T-helper 1 cell (primary cell): ENCODE data around the gene XYLT1.

Experiments
- DNase-seq, 5 donors: peaks; one replicate each; pipeline ENCODE4 v3.0.0-alpha.2; 2012 to 2020

XYLT1 gene

DNA sequence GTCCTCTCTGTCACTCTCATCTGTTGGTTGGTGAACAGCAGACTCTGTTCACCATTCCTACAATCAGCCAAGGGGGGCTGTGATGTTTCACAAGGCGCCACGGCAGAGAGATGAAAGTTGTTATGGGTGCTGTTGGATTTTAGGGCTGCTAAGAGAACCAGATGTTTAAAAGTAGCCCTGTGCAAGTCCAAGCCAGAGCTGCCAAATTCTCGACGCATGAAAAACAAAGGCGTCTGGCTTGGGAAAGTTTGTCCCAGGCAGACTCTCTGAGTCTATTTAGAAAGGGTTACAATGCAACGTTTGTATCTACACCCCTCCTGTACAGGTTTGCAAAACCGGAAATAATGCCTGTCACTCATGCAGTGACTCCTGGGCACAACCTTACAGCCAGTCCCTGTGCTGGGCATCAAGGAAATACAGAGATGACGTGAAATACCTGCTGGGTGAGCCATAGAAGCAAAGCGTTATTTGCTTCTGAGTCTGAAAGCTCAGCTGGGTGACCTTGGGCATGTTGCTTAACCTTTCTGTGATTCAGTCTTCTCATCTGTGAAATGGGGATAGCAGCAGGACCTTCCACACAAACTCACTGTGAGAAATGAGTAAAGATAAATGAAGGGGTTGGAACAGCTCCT, 74.8 kb downstream of the XYLT1 start:
- DNase-seq, result no peak

DNA sequence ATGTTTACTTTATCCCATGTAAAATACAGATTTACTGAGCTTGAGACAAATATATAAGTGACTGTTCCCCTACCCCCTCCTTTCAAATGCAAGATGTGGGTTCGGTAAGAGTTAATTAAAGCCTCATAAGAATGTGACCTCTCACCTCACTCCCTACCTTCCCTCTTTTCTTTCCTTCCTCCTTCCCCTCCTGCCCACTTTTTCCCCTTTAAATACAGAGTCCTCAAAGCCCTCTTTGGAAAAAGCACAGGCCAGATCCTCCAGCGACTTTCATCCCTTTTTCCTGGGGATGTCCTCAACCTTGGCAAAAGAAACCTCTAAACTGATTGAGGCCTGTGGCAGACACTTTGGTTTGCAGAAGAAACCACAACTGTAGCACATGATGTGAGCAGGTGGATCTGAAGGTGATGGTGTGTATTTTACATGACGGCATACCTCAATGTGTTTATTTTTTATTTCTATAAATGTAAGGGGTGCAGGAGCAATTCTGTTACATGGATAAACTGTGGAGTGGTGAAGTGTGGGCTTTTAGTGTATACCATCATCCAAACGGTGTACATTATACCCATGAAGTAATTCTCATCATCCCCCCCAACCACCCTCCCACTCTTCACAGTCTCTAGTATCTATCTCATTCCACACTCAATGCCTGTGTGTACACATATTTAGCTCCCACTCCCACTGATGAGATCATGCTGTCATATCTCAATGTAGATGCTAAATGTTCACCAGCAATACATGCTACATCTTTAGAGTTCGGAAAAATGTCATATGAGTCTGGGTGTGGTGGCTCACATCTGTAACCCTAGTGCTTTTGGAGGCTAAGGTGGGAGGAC, 77.7 kb downstream of the XYLT1 start:
- no peak for DNase-seq

DNA sequence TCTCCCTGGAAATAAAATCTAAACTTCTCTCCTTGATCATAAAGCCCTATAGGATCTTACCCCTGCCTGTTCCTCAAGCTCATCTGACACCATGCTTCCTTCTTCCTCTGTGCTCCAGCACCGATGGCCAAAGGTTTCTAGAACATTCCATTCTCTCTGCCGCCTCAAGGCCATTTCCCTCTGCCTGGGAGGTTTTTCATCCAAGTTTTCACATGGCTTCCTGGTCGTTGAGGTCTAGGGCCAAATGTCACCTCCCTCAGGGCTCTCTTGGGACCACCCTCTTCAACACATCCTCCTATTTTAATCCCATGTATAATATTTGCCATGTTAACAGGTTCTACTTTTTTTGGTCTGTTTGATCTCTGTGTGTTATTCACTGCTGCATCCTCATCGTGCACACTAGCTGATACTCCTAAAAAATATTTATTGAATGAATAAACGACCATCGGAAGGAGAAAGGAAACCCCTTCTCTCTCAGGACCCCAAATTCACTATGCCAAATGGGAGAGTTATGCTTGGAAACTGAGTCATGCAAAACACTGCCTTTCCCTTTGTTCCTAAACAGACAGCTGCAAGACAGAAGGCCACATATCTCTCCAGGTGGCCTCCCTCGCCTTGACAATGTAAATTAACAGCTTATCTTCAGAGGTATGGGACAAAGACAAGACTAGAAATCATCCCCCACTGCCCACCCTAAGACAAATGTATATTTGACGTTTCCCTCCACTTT, 78.5 kb downstream of the XYLT1 start:
- no peak for DNase-seq

DNA sequence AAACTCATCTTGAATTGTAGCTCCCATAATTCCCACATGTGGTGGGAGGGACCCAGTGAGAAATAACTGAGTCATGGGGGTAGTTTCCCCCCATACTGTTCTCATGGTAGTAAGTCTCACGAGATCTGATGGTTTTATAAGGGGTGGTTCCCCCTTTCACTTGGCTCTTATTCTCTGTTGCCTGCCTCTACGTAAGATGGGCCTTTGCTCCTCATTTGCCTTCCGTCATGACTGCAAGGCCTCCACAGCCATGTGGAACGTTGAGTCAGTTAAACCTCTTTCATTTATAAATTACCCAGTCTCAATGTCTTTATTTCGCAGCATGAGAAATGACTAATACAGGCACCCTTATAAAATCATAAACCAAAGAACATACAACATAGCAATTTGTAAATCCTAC, 79.0 kb downstream of the XYLT1 start:
- DNase-seq, result no peak

DNA sequence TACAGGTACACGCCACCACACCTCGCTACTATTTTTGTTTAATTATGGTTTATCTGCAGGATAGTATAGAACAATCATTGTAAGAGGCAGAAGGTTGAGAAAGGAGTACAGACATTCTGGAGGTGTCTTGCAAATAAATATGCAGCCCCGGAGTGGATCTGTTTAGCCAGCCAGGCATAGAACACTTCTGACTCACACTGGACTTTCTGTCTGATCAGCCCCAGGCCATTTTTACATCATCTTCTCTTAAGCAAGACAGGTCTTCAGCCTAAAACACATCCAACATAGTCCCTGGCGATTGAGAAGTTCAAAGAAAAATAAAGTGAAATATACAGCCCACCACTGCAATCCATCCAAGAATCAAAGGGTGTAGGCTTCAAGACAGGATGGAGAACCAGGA, 81.4 kb downstream of the XYLT1 start:
- no peak for DNase-seq

DNA sequence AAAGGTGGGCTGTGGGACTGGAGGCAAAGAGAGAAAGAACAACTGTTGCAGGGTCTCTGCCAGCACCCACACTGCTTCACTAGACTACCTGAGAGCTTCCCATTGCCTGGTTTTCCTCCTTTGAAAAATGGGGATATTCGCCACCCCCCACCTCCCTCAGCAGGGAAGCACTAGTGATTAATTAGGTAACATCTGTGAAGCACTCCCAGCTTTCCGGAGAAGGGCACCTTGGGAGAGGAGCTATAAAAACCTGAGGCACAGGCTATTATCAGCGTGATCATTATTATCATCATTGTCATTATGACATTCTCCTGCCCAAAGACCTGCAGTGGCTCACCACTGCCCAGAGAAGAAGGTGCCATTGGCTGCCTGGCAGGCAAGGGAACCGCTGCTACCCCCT, 83.5 kb downstream of the XYLT1 start:
- DNase-seq, result no peak

DNA sequence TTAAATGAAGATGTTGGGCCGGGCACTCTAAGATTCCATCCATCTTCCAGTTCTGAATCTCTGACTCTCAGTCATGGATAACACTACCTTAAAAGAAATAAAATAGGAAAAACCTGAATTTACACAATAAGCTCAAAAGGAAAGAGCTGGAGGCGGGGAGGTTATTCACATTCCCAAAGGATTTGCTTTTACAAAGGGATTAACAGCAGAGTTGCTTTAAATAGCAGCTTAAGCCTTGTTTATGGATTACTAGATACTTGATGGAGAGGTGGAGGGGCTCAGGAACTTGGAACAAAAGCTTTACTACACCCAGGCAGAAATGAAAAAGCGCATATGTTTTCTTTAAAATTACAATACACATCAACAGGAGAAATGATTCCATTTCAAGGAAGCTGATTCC, 84.5 kb downstream of the XYLT1 start:
- DNase-seq, result no peak

DNA sequence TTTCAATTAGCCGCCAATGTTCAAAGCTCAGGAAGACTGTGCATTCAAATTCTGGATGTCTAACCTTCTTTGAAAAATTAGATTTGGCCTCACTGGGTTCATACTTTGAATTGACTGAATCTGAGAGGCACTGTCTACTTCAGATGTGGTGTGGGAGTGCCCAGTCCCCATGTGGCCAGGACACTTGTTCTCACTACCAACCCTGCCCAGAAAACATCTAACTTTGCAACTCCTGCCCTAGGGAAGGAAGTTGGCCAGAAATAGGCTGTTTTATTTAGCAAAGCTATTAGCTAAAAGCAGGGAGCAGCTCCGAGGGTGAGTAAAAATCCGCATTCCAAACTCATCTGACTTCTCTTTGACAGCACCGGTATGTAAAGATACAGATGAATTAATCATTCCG, 86.3 kb downstream of the XYLT1 start:
- DNase-seq, result no peak

DNA sequence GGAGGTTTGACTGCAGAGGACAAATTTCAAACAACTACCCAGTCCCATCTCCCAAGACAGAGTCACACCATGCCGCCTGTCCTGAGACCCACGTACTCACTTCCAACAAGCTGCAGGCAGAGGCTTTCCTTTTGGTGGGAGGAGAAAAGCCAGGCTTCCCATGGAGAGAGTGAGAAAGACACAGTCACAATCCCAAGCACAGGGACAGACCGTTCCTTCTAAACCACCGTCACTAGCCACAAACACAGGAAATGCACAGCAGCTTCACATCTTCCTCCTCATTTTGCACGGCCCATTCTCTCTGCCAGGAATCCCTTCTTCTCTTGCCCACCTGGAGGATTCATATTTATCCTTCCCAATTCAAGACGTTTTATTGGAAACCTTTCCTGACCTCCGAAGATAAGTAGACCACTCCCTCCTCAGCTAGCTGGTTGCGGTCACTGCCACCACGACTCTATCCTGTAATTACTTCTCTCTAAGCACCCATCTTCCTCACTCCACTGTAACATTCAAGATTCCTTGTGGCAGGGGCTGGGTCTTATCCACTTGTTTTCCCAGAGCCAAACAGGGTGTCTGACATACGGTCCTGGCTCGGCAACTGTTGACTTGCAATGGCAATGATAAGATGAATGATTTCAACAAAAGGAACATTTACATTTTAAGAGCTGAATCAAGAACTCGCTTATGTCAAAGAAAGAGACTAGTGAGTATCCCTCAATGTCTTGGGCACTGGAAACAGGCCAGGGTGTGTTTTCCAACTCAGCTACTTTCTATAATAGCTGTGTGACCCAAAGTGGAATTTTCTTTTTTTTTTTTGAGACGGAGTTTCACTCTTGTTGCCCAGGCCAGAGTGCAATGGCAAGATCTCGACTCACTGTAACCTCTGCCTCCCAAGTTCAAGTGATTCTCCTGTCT, 87.6 kb downstream of the XYLT1 start:
- DNase-seq, result no peak

DNA sequence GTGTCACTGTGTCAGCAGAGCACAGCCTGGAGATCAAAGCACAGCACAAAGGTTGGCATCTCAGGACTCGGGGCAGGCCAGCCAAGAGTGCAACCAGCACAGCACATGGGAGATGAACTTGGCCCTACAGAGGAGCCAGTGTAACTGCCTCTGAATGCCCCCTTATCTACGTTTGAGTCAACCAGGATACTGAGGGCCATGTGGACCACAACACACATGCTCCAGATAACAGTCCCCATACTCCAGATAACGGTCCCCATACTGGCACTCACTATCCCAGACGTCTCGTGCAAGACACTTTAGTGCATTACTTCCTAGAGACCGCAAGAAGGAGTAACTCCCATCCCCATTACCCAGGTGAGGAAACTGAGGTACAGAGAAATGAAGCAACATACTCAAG, 88.2 kb downstream of the XYLT1 start:
- no peak for DNase-seq

DNA sequence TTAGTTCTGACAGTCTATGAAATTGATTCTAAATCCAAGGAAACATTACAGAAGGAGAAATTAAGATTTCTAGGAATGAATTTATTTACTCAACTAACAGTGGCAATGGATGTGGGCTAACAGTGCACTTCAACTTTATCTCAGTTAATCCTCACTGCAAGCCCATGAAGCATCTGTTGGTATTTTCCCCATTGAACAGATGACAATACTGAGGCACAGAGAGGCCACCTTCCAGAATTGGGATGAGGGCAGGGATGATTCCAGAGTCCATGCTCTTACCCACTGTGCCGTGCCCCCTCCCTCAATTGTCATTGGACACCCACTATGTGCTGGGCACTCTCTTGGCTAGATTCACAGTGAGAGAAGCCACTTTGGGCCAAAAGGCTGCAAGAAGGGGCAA, 89.0 kb downstream of the XYLT1 start:
- DNase-seq, result no peak

DNA sequence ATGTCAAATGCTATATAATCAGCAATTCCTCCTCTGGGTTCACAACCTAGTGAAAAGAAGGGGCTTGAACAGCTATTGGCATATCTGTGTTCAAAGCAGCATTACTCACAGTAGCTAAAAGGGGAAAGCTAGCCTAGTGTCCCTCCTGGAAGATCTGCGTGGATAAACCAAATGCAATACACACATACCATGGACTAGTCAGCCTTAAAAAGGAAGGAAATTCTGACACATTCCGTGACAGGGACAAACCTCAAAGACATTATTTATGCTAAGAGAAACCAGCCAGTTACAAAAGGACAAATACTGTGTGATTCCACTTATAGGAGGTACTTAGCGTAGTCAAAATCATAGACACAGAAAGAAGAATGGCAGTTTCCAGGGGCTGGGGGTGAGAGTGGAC, 90.1 kb downstream of the XYLT1 start:
- no peak for DNase-seq

DNA sequence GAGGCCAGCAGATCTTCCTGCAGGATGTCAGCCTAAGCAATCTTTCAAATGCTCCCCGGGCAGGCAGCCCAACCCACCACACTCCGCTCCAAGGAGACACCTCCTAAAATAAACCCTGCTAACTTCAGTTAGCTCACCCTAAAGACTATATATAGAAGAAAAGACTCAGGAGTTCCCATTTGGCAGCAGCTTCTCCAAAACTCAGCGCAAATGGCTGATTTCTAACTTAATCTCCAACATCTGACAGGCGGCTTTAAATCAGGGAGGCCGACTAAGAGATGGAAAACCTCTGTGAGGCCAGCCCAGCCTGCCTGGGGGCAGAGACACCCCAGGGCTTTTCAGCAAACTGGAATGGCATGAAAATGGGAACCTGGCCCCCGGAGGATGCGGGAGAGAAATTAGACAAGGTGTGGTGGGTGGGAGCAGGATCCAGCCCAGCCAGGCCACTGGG, 91.6 kb downstream of the XYLT1 start:
- no peak for DNase-seq

DNA sequence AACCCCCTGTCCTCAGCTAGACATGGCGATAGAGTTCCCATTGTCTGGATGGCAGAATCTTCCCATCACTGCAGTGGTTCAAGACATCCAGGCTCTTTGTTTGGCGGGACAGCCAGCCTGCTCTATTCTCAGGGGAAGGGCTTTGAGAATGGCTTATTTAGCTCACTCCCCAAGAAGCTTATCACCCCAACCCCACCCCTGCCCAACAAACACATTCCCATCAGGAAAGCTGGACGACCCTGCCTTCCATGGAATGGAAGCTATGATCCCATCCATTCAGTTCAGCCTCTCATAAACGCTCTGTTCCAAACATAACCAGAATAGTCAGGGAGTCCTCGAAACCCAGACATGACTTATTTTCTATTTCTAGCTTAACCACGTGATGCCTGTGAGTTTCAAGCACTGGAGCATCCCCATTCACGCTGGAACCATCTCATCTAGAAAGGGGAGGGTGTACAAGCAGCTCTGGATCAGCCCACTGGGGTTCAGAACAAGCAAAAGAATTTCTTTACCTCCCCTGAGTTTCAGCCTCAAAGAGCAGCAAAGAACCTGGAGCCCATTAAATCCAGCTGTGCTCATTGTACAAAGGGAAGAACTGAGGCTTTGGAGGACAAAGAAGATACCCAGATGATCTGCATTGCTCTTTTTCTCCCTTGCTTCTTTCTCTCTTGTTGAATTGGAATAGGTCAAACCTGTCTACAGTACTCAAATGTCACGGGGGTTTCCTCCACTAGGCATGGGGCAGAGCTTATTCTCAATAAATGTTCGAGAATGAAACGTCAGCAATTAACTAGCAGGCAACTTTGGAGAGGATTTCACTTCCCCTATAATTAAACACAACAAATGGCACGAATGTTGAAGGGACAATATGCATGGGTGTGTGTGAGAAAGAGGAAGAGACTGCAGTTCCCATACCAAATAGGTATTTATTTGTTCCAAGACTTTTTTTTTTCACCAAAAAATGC, 93.1 kb downstream of the XYLT1 start:
- DNase-seq, result no peak

DNA sequence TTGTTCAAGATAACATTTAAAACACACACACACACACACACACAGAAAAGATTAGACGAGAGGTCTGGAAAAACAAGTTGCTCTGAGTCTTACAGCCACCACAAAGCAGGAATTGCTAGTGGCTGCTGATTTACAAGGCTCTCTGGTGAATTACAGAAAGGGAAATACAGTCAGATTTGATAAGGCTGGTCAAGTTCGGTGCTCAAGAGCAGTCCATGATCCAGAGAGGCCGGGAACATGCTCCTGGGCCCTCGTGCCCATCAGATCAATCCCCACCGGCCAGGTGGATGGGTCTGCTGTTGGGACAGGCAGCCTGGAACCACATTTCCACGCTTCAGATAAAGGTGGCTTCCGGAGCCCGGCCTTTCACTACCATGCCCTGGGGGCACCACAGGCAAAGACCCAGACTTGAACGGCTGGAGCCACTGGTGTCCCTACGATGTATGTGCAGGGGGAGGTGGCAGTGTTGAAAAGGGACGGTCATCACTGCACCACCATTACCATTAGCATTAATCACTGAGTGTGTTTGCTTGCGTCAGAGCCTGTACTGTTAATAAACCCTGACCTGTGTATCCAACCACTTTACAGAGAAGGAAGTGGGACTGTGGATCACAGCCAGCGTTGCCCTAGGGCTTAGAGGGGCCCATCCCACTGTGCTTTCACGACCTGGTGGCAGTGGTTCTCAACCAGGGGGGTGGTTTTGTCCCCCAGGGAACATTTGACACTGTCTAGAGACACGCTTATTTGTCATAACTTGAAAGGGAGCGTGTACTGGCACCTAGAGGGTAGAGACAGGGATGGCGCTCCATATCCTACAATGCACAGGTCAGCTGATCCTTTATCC, 95.1 kb downstream of the XYLT1 start:
- no peak for DNase-seq

DNA sequence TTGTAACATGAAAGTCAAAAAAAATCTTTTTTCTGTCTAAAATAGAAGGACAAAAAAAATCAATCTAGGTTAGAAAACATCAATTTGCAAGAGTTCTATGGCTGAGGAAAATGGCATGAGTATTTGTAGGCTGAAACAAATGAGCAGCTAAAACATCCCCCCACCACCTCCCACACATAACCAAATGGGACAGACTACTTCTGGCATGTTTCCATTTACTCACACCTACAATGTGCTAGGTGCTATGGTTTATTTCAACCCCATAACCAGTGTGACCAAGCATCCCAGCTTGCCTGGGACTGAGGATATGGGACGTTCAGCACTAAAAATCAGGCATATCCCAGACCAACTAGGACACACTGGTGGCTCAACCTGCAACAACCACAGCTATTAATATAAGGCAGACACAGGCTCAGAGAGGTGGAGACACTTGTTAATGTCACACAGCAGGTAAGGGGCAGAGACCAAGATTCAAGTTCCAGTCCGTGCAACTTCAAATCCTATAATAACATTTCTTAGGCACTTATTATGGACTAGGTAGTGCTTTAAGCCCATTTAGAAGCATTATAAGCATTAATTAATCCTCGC, 96.0 kb downstream of the XYLT1 start:
- DNase-seq, result no peak

DNA sequence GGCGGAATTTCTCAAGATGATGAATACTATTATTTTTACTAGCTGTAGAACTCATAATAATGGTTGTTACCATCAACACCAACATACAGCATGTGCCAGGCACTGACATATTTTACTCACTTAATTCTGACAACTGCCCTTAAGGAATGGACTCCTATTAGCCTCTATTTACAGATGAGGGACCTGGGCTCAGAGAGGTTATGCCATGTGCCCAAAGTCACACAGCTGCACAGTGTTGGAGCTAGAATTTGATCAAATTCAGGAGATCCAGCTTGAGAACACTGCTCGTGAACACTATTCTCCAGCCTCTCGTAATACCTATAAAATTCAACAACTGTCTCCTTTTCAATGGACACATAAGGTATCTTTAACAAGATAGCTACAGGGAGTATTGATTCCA, 97.2 kb downstream of the XYLT1 start:
- DNase-seq, result no peak

DNA sequence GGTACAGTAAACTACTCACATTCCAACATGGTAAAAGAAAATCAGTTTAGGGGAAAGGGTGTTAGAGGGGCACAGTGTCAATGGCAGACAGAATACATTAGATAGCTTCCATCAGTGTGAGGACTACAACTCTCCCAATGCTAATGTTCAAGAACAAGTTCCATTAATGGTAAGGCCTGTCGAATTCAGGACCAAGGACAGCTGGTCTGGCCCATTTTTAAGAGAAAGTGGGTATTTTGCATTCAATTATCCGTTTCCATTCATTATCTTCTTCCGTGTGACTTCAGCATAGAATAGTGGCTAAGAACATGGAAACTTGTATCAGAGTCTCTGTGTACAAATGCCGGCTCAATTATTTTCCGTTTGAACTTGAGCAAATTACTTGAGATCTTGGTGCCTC, 98.4 kb downstream of the XYLT1 start:
- no peak for DNase-seq

DNA sequence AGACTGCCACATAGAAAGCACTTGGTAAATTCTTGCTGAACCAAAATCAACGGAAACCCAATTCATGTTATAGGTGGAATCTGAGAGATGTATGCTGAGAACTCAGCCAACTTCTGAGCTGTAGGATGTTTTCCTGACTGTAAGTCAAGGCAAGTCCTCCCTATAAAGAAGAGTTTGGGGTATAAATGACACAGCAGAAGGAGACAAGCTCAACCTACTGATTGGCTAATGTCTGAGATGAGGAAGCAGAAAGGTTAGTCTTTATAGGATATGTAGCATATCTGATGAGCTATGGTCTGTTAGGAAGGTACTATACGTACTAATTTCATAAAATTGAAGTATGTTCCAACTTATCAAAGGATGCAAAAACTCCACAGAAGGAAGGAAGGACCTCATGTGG, 99.5 kb downstream of the XYLT1 start:
- DNase-seq, result no peak

DNA sequence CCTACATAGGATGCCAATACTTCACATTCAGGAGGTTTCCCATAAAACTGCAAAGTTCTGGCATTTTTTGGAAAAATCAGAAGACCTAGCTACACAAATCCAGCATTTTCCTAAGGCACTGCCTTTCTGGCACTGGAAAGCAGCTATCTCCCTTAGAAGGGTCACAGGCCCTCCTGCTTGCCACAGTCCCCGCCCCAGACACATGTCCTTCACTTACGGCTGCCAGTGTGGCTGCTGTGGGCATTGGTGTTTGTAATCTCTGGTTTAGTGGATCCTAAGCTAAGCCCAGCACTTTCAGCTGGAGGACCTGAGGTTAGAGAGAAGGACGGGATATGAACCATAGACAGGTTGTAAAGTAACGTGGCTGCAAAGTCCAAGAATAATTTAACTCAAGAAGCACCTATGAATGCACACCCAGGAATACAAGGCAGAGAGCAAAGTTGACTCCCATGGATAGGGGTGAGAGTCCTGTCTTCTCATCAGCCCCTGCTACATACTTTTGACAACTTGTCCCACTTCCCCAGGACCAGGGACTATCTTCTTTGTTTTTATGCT, 100.0 kb downstream of the XYLT1 start:
- DNase-seq, result no peak
